K562 (cell line): Measurements from ENCODE around the gene ALG6. TPM values are rescaled to one million over a fixed set of nuclear protein-coding genes. Genes with fewer than 3 reads are reported as not detected.

Experiments
- CHCHD3 ChIP-seq: fragments of 250-450 bp; sonication (Bioruptor Pico); IDR thresholded peaks from 2 replicates; pipeline ENCODE4 v2.1.2; 2022; ENCODE audit warnings: mild to moderate bottlenecking
- DPF2 ChIP-seq: fragments of 450-650 bp; IDR thresholded peaks from 2 replicates; pipeline ENCODE4 v1.6.1; 2016
- HNRNPL ChIP-seq: fragments of 200-400 bp; formaldehyde crosslinking; IDR thresholded peaks from 2 replicates; pipeline ENCODE4 v1.6.1; 2017; ENCODE audit warnings: low read depth, mild to moderate bottlenecking, low read length
- MED1 ChIP-seq: sonication (generic); formaldehyde crosslinking; IDR thresholded peaks from 2 replicates; pipeline ENCODE4 v1.8.1; 2023; ENCODE audit warnings: missing genetic modification reagents, borderline replicate concordance
- MEIS2 ChIP-seq: fragments of 450-650 bp; IDR thresholded peaks from 2 replicates; pipeline ENCODE4 v1.6.1; 2014; ENCODE audit warnings: mild to moderate bottlenecking; ENCODE audit not compliant: partially characterized antibody
- MTA3 ChIP-seq: fragments of 450-650 bp; formaldehyde crosslinking; IDR thresholded peaks from 2 replicates; pipeline ENCODE4 v1.6.1; 2017; ENCODE audit warnings: mild to moderate bottlenecking, borderline replicate concordance
- MYC ChIP-seq, 2 experiments: fragments of 250-450 bp in 1 of 2; sonication (Bioruptor Pico) in 1 of 2; IDR thresholded peaks; 2 replicates each; pipeline versions ENCODE4 v1.5.1 to v1.6.1; 2012 to 2021; ENCODE audit warnings: low read depth in 2 of 2, borderline replicate concordance in 1 of 2, improper control_type of control experiment in 1 of 2, low read length in 1 of 2, mild to moderate bottlenecking in 1 of 2, moderate library complexity in 1 of 2
- NFIX ChIP-seq: fragments of 250-450 bp; sonication (Bioruptor Pico); IDR thresholded peaks from 2 replicates; pipeline ENCODE4 v1.4.0; 2020; ENCODE audit warnings: low read depth, mild to moderate bottlenecking, moderate library complexity
- NUFIP1 ChIP-seq: fragments of 450-650 bp; IDR thresholded peaks from 2 replicates; pipeline ENCODE4 v1.6.1; 2018; ENCODE audit not compliant: partially characterized antibody
- POLR2G ChIP-seq: fragments of 200-400 bp; formaldehyde crosslinking; IDR thresholded peaks from 2 replicates; pipeline ENCODE4 v1.6.1; 2017; ENCODE audit warnings: low read depth, mild to moderate bottlenecking, antibody characterized with exemption, low read length, moderate library complexity
- SRF ChIP-seq, 2 experiments: fragments of 250-450, 450-650 bp in 1 of 2; sonication (Bioruptor Pico) in 1 of 2; sonication (generic) in 1 of 2; formaldehyde crosslinking; IDR thresholded peaks; 2 replicates each; pipeline versions ENCODE4 v1.5.0 to v1.5.1; 2020 to 2022; ENCODE audit warnings: mild to moderate bottlenecking in 1 of 2, missing genetic modification reagents in 1 of 2
- TARDBP ChIP-seq: fragments of 450-650 bp; IDR thresholded peaks from 2 replicates; pipeline ENCODE4 v1.6.1; 2016
- UBTF ChIP-seq, 2 experiments: IDR thresholded peaks; 2 replicates each; pipeline ENCODE4 v1.6.1; 2012; ENCODE audit warnings: improper control_type of control experiment in 2 of 2, low read depth in 2 of 2, low read length in 2 of 2, borderline replicate concordance in 1 of 2
- YBX1 ChIP-seq: fragments of 450-650 bp; IDR thresholded peaks from 2 replicates; pipeline ENCODE4 v1.7.1; 2016; ENCODE audit warnings: mild to moderate bottlenecking
- ZBTB9 ChIP-seq: fragments of 450-650 bp; formaldehyde crosslinking; IDR thresholded peaks from 2 replicates; pipeline ENCODE4 v1.4.0; 2020; ENCODE audit warnings: mild to moderate bottlenecking, moderate library complexity
- ZNF592 ChIP-seq: fragments of 450-650 bp; IDR thresholded peaks from 2 replicates; pipeline ENCODE4 v1.6.1; 2017; ENCODE audit warnings: antibody characterized with exemption, mild to moderate bottlenecking
- ZNF644 ChIP-seq: fragments of 200-800 bp; sonication (Bioruptor generic); IDR thresholded peaks from 2 replicates; pipeline ENCODE4 v1.6.1; 2016; ENCODE audit warnings: low read depth, missing genetic modification characterization, missing compliant biosample characterization
- polyA plus RNA-seq, 8 experiments: library from polyadenylated mRNA; depleted of rRNA in 4 of 8; stranded (reverse) in 5 of 8; unstranded in 3 of 8; fragments of >200 nt; fragmentation: Nextera tagmentation in 2 of 8; fragmentation: Illumina TruSeq in 1 of 8; extraction: Ambion mirVana in 2 of 8; extraction: Trizol in 1 of 8; gene quantifications; 2 replicates each; pipeline versions ENCODE4 v1.2.1 to v1.2.3, GENCODE V29; 2011 to 2014; ENCODE audit warnings: inconsistent platforms in 1 of 8, missing spikeins in 1 of 8
- total RNA-seq, 7 experiments: library from RNA; depleted of rRNA in 6 of 7; stranded (reverse); fragments of >200 nt in 6 of 7; fragmentation: Illumina TruSeq in 2 of 7; extraction: Trizol in 2 of 7; gene quantifications; 2 replicates each; pipeline versions ENCODE4 v1.2.1 to v1.2.3, GENCODE V29; 2011 to 2021; ENCODE audit warnings: low replicate concordance in 1 of 7

Gene ALG6
- total and polyA plus RNA-seq, 9 of the 15 experiments (the other 6 are each of a cell fraction or from before 2014, with no cell fraction given), result 14.6 to 35.7 (median 23.3) TPM

GRCh38 chr1:63367215-63368103 lies at the start of gene ALG6 (continued):
- TF ChIP-seq ZNF592 (0 out of 2 replicates have a peak, but pooled peaks have one; percentile 43), MED1 (CRISPR knock-in tag) (no peak), MYC (IDR thresholded peaks at IDR 0.05; ENCODE audit: low read depth, low read length) (peak; percentile 41), MYC (CRISPR knock-in tag; IDR thresholded peaks at IDR 0.05; ENCODE audit: borderline replicate concordance, low read depth) (no peak), SRF (CRISPR knock-in tag; IDR thresholded peaks at IDR 0.05) (no peak), MEIS2 (peak; percentile 67), DPF2 (0 out of 2 replicates have a peak, but pooled peaks have one; percentile 14), UBTF (IDR thresholded peaks at IDR 0.05; ENCODE audit: borderline replicate concordance in 1 of 2, low read depth in 2 of 2, low read length in 2 of 2) (peak in 1 of 2 experiments; percentile 56; a peak in 2 of 4 replicates), POLR2G (peak; percentile 99), HNRNPL (peak; percentile 65; the same call in 1 of the 2 replicates), ZNF644 (tag) (peak; percentile 96), TARDBP (peak; percentile 64; the same call in 1 of the 2 replicates), ZBTB9 (CRISPR knock-in tag) (no peak), NFIX (CRISPR knock-in tag) (no peak), MTA3 (peak; percentile 73; the same call in 1 of the 2 replicates), CHCHD3 (CRISPR knock-in tag) (no peak), NUFIP1 (no peak), YBX1 (no peak)
